ENCODE data around the gene SLC25A12. TPM values are rescaled to one million over a fixed set of nuclear protein-coding genes. Genes with fewer than 3 reads are reported as not detected.
A peak's percentile ranks its signal among the peaks of the same experiment; 100 is the strongest.
"Not testable (repeated sequence)": the region's sequence is repeated elsewhere in the genome, so short reads cannot be mapped to it uniquely, and the experiment has no call there.

The SLC25A12 gene
- total RNA-seq, 1 experiment from 2014 or later, result 17.7 TPM

- no peaks in the 10 kb centered on the region for H3K9me3 ChIP-seq (ENCODE audit: low read depth, low read length, poor library complexity, severe bottlenecking)
- POLR2A ChIA-PET (ENCODE audit: low non-redundant PET), result no interaction called here
- TF ChIP-seq EZH2 (IDR thresholded peaks at IDR 0.05; ENCODE audit: borderline replicate concordance, low read depth, low read length, poor library complexity, severe bottlenecking) (no peak), CTCF (conservative IDR thresholded peaks at IDR 0.05; ENCODE audit: low read depth, low read length) (no peak)
- H3K27ac ChIP-seq (ENCODE audit: low read depth, low read length, poor library complexity, severe bottlenecking), result no peak overlapping the region
- no peak overlapping the region for H3K4me3 ChIP-seq (ENCODE audit: low read depth, low read length, poor library complexity, severe bottlenecking)
- no peaks in the 10 kb centered on the region for H3K27me3 ChIP-seq (replicated peaks; ENCODE audit: insufficient read depth, low read depth, low read length, poor library complexity)
- CTCF ChIA-PET, result no interaction called here
- no TSS peak for BruUV-seq (replicated peaks)
- DNase-seq (ENCODE audit: low spot score), result no peak
- peaks cover 5% of the 10 kb centered on the region for H3K36me3 ChIP-seq (ENCODE audit: insufficient read depth, low read length, poor library complexity, severe bottlenecking)
- no peaks in the 10 kb centered on the region for H3K4me1 ChIP-seq (ENCODE audit: insufficient read depth, low read length, poor library complexity, severe bottlenecking)
- intact Hi-C loops (cut with micrococcal nuclease; ENCODE audit: unreplicated experiment), result no loop called here
These were observed 130.4 kb downstream of the SLC25A12 start for GRCh38 chr2:171763602-171764001.

- H3K4me3 ChIP-seq (ENCODE audit: low read depth, low read length, poor library complexity, severe bottlenecking), result no peak overlapping the region
- ChIA-PET POLR2A (ENCODE audit: low non-redundant PET) (no interaction called here), CTCF (no interaction called here)
- peaks cover 5% of the 10 kb centered on the region for H3K36me3 ChIP-seq (ENCODE audit: insufficient read depth, low read length, poor library complexity, severe bottlenecking)
- DNase-seq (ENCODE audit: low spot score), result peak; percentile 22
- H3K27me3 ChIP-seq (replicated peaks; ENCODE audit: insufficient read depth, low read depth, low read length, poor library complexity), result no peaks in the 10 kb centered on the region
- H3K4me1 ChIP-seq (ENCODE audit: insufficient read depth, low read length, poor library complexity, severe bottlenecking), result no peaks in the 10 kb centered on the region
- intact Hi-C loops (cut with micrococcal nuclease; ENCODE audit: unreplicated experiment), result no loop called here
- no peaks in the 10 kb centered on the region for H3K9me3 ChIP-seq (ENCODE audit: low read depth, low read length, poor library complexity, severe bottlenecking)
- no TSS peak for BruUV-seq (replicated peaks)
- no peak overlapping the region for H3K27ac ChIP-seq (ENCODE audit: low read depth, low read length, poor library complexity, severe bottlenecking)
- TF ChIP-seq CTCF (conservative IDR thresholded peaks at IDR 0.05; ENCODE audit: low read depth, low read length) (no peak), EZH2 (IDR thresholded peaks at IDR 0.05; ENCODE audit: borderline replicate concordance, low read depth, low read length, poor library complexity, severe bottlenecking) (no peak)
These were observed 131.0 kb downstream of the SLC25A12 start for GRCh38 chr2:171762879-171763573.

- H3K36me3 ChIP-seq (ENCODE audit: insufficient read depth, low read length, poor library complexity, severe bottlenecking); POLR2A ChIA-PET (ENCODE audit: low non-redundant PET); H3K9me3 ChIP-seq (ENCODE audit: low read depth, low read length, poor library complexity, severe bottlenecking); BruUV-seq (replicated peaks); DNase-seq (ENCODE audit: low spot score); H3K27me3 ChIP-seq (replicated peaks; ENCODE audit: insufficient read depth, low read depth, low read length, poor library complexity); H3K4me1 ChIP-seq (ENCODE audit: insufficient read depth, low read length, poor library complexity, severe bottlenecking); intact Hi-C loops (cut with micrococcal nuclease; ENCODE audit: unreplicated experiment); H3K4me3 ChIP-seq (ENCODE audit: low read depth, low read length, poor library complexity, severe bottlenecking); CTCF ChIA-PET; H3K27ac ChIP-seq (ENCODE audit: low read depth, low read length, poor library complexity, severe bottlenecking): not testable (repeated sequence)
These were observed 132.9 kb downstream of the SLC25A12 start for GRCh38 chr2:171761176-171761575.

GRCh38 chr2:171758762-171759161, 135.3 kb downstream of the SLC25A12 start:
- H3K27ac ChIP-seq (ENCODE audit: low read depth, low read length, poor library complexity, severe bottlenecking); H3K4me3 ChIP-seq (ENCODE audit: low read depth, low read length, poor library complexity, severe bottlenecking); H3K36me3 ChIP-seq (ENCODE audit: insufficient read depth, low read length, poor library complexity, severe bottlenecking); DNase-seq (ENCODE audit: low spot score); H3K27me3 ChIP-seq (replicated peaks; ENCODE audit: insufficient read depth, low read depth, low read length, poor library complexity); CTCF ChIA-PET; intact Hi-C loops (cut with micrococcal nuclease; ENCODE audit: unreplicated experiment); POLR2A ChIA-PET (ENCODE audit: low non-redundant PET); H3K4me1 ChIP-seq (ENCODE audit: insufficient read depth, low read length, poor library complexity, severe bottlenecking); H3K9me3 ChIP-seq (ENCODE audit: low read depth, low read length, poor library complexity, severe bottlenecking); BruUV-seq (replicated peaks): not testable (repeated sequence)
